DND-41 (cell line): ENCODE data around the gene GLIPR1L1.

Experiments used
- ATAC-seq: fragments of 200-7000 bp; cut with Tn5 transposase; 3 replicates; pipeline ENCODE4 v1.9.1; 2021; ENCODE audit warnings: low read depth; ENCODE audit not compliant: insufficient read depth
- DNase-seq: peaks from one replicate; pipeline ENCODE4 v3.0.0-alpha.2; 2020
- H2AFZ ChIP-seq: 2 replicates; pipeline ENCODE4 v1.6.0; 2012; ENCODE audit warnings: low read depth, low read length
- H3K27ac ChIP-seq: 2 replicates; pipeline ENCODE4 v1.5.1; 2012; ENCODE audit warnings: low read length, inconsistent platforms
- H3K27me3 ChIP-seq: fragments of 200-600 bp; sonication (generic); 2 replicates; pipeline ENCODE4 v1.6.0; 2012; ENCODE audit warnings: low read length, mild to moderate bottlenecking, inconsistent platforms; ENCODE audit not compliant: insufficient read depth, poor library complexity
- H3K36me3 ChIP-seq: 2 replicates; pipeline ENCODE4 v1.5.1; 2012; ENCODE audit warnings: low read length, inconsistent platforms; ENCODE audit not compliant: insufficient read depth
- H3K4me1 ChIP-seq: 2 replicates; pipeline ENCODE4 v1.5.1; 2012; ENCODE audit warnings: mild to moderate bottlenecking, low read length; ENCODE audit not compliant: insufficient read depth
- H3K4me2 ChIP-seq: 2 replicates; pipeline ENCODE4 v1.6.0; 2012; ENCODE audit warnings: mild to moderate bottlenecking, moderate library complexity, low read length, inconsistent platforms; ENCODE audit not compliant: insufficient read depth
- H3K4me3 ChIP-seq, 2 experiments: fragments of 200-600 bp in 1 of 2; shearing (Covaris generic) in 1 of 2; 2 replicates each; pipeline ENCODE4 v1.5.1; 2012 to 2016; ENCODE audit warnings: inconsistent platforms in 2 of 2, low read length in 2 of 2, mild to moderate bottlenecking in 2 of 2, low read depth in 1 of 2, moderate library complexity in 1 of 2
- H3K79me2 ChIP-seq: 2 replicates; pipeline ENCODE4 v1.6.0; 2012; ENCODE audit warnings: low read length, inconsistent platforms; ENCODE audit not compliant: insufficient read depth
- H3K9ac ChIP-seq: 2 replicates; pipeline ENCODE4 v1.6.0; 2012; ENCODE audit warnings: low read depth, mild to moderate bottlenecking, inconsistent platforms, low read length, moderate library complexity
- H3K9me3 ChIP-seq: 2 replicates; pipeline ENCODE4 v1.5.1; 2012; ENCODE audit warnings: low read length, moderate library complexity, mild to moderate bottlenecking, inconsistent platforms; ENCODE audit not compliant: insufficient read depth, severe bottlenecking
- H4K20me1 ChIP-seq: 2 replicates; pipeline ENCODE4 v1.6.0; 2012; ENCODE audit warnings: low read length; ENCODE audit not compliant: insufficient read depth
- EZH2 ChIP-seq: IDR thresholded peaks from 3 replicates; pipeline ENCODE4 v1.6.1; 2012; ENCODE audit warnings: borderline replicate concordance, low read depth, mild to moderate bottlenecking, moderate library complexity, low read length, inconsistent platforms; ENCODE audit not compliant: severe bottlenecking
- TF ChIP-seq, protein P1 (sequence below): IDR thresholded peaks from 2 replicates; pipeline ENCODE4 v1.5.1; 2012; ENCODE audit warnings: borderline replicate concordance, low read length, moderate library complexity, mild to moderate bottlenecking; ENCODE audit not compliant: poor library complexity, severe bottlenecking; ENCODE audit errors: extremely low read depth

The GLIPR1L1 gene

DNA sequence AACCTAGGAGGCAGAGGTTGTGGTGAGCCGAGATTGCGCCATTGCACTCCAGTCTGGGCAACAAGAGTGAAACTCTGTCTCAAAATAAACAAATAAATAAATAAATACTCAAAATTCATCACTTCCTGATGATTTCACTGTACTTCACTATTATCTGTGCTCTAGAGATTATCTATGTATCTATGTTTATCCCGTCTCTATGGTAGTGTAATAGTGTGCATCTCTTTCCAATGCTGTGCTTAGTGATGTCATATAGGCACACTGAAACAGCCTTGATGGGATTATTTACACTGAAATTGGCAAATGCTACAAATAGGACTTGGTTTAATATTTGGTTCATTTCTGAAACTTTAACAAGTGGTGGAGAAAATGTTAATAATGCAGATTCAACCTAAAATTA, 10.8 kb upstream of the GLIPR1L1 start:
- H3K36me3 ChIP-seq = no peaks in the 10 kb centered on the region
- H3K9me3 ChIP-seq = no peaks in the 10 kb centered on the region
- no peak overlapping the region for H3K9ac ChIP-seq
- no peaks in the 10 kb centered on the region for H4K20me1 ChIP-seq
- DNase-seq (no peak), ATAC-seq (no peak)
- no peak overlapping the region for H3K27ac ChIP-seq
- TF ChIP-seq, protein P1, sequence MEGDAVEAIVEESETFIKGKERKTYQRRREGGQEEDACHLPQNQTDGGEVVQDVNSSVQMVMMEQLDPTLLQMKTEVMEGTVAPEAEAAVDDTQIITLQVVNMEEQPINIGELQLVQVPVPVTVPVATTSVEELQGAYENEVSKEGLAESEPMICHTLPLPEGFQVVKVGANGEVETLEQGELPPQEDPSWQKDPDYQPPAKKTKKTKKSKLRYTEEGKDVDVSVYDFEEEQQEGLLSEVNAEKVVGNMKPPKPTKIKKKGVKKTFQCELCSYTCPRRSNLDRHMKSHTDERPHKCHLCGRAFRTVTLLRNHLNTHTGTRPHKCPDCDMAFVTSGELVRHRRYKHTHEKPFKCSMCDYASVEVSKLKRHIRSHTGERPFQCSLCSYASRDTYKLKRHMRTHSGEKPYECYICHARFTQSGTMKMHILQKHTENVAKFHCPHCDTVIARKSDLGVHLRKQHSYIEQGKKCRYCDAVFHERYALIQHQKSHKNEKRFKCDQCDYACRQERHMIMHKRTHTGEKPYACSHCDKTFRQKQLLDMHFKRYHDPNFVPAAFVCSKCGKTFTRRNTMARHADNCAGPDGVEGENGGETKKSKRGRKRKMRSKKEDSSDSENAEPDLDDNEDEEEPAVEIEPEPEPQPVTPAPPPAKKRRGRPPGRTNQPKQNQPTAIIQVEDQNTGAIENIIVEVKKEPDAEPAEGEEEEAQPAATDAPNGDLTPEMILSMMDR = no peak
- no peak for TF ChIP-seq EZH2
- no peak overlapping the region for H3K4me3 ChIP-seq
- H3K4me2 ChIP-seq = no peak overlapping the region
- no peaks in the 10 kb centered on the region for H3K79me2 ChIP-seq
- H3K4me1 ChIP-seq = no peaks in the 10 kb centered on the region
- no peak overlapping the region for H2AFZ ChIP-seq
- H3K27me3 ChIP-seq = no peaks in the 10 kb centered on the region

DNA sequence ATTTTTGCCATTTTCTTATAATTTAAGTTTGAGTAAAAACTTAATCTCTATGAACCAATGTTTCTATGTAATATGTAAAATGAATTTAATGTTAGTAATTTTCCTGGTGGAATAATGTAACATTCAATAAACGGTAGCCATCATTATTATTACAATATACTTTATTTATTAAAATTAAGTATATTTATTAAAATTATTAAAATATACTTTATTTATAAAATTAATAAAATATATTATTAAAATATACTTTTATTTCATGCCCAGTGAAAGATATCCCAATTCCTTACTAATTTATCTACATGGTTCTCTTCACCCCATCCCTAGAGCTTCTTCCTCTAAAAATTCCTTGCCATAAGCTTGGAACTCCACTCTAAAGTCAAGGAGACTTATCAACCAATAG, 6.8 kb upstream of the GLIPR1L1 start:
- no peak overlapping the region for H3K4me2 ChIP-seq
- H3K4me3 ChIP-seq = no peak overlapping the region
- ATAC-seq (no peak), DNase-seq (no peak)
- H3K36me3 ChIP-seq = no peaks in the 10 kb centered on the region
- H4K20me1 ChIP-seq = no peaks in the 10 kb centered on the region
- H3K9ac ChIP-seq = no peak overlapping the region
- no peaks in the 10 kb centered on the region for H3K27me3 ChIP-seq
- no peaks in the 10 kb centered on the region for H3K9me3 ChIP-seq
- TF ChIP-seq, protein P1 = no peak
- no peak for TF ChIP-seq EZH2
- peaks cover 10% of the 10 kb centered on the region; the same call in 1 of the 2 replicates for H3K4me1 ChIP-seq
- no peak overlapping the region for H2AFZ ChIP-seq
- no peak overlapping the region for H3K27ac ChIP-seq
- H3K79me2 ChIP-seq = no peaks in the 10 kb centered on the region

DNA sequence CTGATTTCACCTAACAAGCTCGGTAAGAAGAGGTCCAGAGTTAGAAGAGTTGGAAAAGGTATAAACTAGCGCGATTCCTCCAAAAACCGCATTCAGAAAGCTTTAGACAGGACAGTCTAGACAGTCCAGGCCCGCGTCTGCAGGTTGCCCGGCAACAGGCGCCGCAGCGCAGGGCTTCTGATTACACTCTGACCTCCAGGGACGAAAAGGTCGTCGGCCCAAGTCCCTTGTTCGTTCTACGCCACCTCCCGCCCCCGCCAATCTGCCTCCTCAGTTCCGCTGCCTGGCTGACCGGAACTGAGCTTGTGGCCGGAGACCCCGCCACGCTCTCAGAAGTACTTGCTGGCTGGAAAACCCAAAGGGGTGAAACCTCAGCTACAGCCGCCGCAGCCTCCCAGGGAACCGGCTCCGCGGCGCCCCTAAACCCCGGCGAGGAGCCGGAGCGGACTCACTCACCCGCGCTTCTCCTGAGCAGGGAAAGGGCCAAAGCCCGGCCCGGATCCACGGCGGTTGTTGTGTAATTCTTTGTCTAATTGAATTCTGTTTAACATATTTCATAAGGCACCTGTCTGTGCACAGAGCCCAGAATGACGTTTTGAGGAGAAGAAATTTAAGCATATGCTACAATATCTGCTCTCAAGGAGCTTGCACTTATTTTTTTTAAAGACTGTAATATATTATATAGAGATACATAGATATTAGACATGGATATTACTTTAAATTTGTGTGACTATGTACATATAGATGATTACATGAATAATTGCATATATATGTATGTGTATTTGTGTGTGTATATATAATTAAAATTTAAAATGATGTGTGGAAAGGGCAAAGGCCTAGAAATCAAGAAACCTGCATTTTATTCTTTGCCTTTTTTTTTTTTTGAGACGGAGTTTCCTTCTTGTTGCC, 4.3 kb upstream of the GLIPR1L1 start, which contains the start of gene CAPS2:
Gene CAPS2 (minus strand): TSS at position 407 of the 909 bp plus-strand sequence. CDS start 3,826 bp downstream, outside the sequence.
- Histone ChIP-seq H3K4me2 (peak within 1 kb of the TSS; percentile 84), H3K36me3 (no peaks in the 10 kb centered on the region), H3K9ac (peak within 1 kb of the TSS; percentile 49), H3K27ac (0 out of 2 replicates have a peak within 1 kb of the TSS, but pooled peaks have one; percentile 12), H3K4me1 (peaks cover 13% of the 10 kb centered on the region), H3K79me2 (no peaks in the 10 kb centered on the region), H4K20me1 (no peaks in the 10 kb centered on the region), H3K4me3 (peak within 1 kb of the TSS; percentile 19 to 68; a peak in 3 of 4 replicates), H2AFZ (peak within 1 kb of the TSS; percentile 78), H3K27me3 (no peaks in the 10 kb centered on the region), H3K9me3 (no peaks in the 10 kb centered on the region)
- TF ChIP-seq, protein P1 = no peak
- TF ChIP-seq EZH2 = peak; percentile 48
- ATAC-seq (peak; percentile 91), DNase-seq (peak; percentile 86)
